ENCODE measurements around the gene ZNF600.
"Not testable (repeated sequence)": the region's sequence is repeated elsewhere in the genome, so short reads cannot be mapped to it uniquely, and the experiment has no call there.

Gene ZNF600

DNA sequence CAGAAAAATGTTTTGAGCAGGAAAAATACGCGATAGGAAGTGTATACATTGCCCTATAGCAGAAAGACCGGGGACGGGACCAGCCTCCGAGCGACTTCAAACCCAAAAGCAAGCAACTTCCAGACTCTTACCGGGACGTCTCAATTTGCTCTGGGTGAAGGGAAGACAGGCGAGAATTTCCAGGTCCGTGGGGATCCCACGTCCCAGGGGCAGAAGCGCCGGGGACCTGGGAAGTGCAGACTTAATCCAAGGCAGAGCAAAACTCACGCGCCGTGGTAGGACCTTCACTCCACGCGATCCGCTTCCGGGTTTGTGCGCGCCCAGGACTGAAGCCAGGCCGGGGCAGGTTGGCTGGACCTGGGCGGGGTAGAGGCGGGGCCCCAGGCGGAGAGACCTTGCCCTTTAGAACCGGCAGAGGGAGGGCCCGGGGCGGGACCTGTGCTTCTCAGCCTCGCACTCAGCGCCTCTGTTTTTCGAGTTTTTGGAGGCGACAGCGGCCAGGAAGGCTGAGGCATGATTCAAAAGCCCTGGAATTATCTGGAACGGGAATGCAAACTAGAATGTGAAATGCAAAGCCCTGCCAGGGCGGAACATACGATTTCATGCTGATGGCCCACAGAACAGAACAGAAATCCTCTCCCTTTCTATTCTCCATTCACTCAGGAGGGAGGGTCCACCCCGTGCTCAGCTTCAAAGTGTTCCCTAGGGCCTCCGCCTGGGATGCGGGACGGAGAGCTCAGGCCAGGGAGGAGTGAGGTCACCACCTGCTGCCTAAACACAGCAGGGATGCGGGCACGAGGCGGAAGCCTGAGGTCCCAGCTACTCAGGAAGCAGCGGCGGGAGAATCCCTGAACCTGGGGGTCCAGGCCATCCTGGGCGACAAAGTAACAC, at the start of gene ZNF600:
Gene ZNF600, minus strand, starts transcription at position 328 of the 891 bp plus-strand sequence. CDS start 7,903 bp downstream, outside the sequence.
- peak within 1 kb of the TSS; percentile 68 for H3K4me3 ChIP-seq (ENCODE audit: low read depth, low read length)
- TF ChIP-seq, protein P1, sequence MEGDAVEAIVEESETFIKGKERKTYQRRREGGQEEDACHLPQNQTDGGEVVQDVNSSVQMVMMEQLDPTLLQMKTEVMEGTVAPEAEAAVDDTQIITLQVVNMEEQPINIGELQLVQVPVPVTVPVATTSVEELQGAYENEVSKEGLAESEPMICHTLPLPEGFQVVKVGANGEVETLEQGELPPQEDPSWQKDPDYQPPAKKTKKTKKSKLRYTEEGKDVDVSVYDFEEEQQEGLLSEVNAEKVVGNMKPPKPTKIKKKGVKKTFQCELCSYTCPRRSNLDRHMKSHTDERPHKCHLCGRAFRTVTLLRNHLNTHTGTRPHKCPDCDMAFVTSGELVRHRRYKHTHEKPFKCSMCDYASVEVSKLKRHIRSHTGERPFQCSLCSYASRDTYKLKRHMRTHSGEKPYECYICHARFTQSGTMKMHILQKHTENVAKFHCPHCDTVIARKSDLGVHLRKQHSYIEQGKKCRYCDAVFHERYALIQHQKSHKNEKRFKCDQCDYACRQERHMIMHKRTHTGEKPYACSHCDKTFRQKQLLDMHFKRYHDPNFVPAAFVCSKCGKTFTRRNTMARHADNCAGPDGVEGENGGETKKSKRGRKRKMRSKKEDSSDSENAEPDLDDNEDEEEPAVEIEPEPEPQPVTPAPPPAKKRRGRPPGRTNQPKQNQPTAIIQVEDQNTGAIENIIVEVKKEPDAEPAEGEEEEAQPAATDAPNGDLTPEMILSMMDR (IDR thresholded peaks at IDR 0.05; ENCODE audit: low read depth, low read length) = 0 out of 2 replicates have a peak, but pooled peaks have one; percentile 7

DNA sequence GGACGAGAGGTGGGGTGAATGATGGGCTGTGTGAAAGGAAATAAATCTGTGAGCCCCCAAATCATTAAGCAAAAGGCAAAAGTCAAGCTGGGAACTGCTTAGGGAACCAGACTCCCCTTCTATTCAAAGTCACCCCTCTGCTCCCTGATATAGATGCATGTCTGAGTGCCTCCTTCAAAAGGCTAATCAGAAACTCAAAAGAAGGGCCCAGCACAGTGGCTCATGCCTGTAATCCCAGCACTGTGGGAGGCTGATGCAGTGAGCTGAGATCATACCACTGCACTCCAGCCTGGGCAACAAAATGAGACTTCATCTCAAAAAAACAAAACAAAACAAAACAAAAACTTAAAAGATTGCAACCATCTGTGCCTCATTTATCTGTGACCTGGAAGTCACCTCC, 47.7 kb upstream of the ZNF600 start:
- H3K4me3 ChIP-seq (ENCODE audit: low read depth, low read length) = not testable (repeated sequence)

DNA sequence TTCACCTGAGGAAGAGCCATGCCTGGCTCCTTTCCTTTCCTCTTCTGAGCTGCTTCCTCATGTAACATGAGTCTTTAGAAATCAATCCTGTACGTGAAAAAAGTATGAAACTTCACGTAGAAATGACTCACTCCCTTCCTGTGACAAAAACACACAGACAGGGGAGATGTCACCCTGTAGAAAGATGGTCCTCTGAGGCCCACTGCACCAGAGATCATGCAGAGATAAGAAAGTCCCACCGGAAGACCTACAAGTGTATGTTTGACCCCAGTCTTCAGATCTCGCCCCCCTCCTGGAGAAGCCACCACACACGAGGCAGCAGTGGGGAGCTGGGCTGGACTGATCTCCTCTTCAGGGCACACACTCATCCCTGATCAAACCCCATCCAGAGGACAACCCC, 47.0 kb upstream of the ZNF600 start:
- H3K4me3 ChIP-seq (ENCODE audit: low read depth, low read length) = not testable (repeated sequence)

DNA sequence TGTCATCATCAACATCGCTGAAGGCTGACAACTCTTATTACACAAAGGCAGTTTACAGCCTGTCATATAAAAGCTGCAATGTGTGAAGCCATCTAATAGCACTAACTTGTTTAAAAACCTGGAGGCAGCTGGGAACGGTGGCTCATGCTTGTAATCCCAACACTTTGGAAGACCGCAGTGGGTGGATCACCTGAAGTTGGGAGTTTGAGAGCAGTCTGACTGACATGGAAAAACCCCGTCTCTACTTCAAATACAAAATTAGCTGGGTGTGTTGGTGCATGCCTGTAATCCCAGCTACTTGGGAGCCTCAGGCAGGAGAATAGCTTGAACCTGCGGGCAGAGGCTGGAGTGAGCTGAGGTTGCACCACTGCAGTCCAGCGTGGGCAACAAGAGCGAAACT, 43.3 kb upstream of the ZNF600 start:
- H3K4me3 ChIP-seq (ENCODE audit: low read depth, low read length) = not testable (repeated sequence)

DNA sequence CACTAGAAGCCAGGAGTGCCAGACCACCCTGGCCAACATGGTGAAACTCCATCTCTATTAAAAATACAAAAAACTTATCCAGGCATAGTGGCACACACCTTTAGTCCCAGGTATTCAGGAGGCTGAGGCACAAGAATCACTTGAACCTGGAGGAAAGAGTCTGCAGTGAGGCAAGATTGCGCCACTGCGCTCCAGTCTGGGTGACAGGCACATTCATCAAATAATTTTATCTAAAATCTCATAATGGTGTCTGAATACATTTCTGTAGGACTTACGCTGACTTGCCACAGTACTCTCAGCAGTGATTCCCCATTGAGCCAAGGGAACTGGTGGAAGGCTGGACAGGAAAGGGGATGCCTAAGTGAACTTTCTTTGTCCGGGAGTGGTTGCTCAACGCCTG, 39.2 kb upstream of the ZNF600 start:
- TF ChIP-seq, protein P1 (IDR thresholded peaks at IDR 0.05; ENCODE audit: low read depth, low read length) = no peak
- no peak overlapping the region for H3K4me3 ChIP-seq (ENCODE audit: low read depth, low read length)

DNA sequence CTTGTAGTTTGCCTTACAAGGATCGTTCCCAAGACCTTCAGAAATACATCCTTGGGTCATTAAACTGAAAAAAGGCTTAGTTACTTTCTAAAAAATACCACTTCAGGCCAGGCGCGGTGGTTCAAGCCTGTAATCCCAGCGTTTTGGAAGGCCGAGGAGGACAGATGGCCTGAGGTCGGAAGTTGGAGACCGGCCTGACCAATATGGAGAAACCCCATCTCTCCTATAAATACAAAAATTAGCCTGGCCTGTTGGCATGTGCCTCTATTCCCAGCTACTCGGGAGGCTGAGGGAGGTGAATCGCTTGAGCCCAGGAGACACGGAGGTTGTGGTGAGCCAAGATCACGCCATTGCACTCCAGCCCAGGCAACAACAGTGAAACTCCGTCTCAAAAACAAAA, 37.1 kb upstream of the ZNF600 start:
- no peak overlapping the region for H3K4me3 ChIP-seq (ENCODE audit: low read depth, low read length)
- TF ChIP-seq, protein P1 (IDR thresholded peaks at IDR 0.05; ENCODE audit: low read depth, low read length) = no peak

DNA sequence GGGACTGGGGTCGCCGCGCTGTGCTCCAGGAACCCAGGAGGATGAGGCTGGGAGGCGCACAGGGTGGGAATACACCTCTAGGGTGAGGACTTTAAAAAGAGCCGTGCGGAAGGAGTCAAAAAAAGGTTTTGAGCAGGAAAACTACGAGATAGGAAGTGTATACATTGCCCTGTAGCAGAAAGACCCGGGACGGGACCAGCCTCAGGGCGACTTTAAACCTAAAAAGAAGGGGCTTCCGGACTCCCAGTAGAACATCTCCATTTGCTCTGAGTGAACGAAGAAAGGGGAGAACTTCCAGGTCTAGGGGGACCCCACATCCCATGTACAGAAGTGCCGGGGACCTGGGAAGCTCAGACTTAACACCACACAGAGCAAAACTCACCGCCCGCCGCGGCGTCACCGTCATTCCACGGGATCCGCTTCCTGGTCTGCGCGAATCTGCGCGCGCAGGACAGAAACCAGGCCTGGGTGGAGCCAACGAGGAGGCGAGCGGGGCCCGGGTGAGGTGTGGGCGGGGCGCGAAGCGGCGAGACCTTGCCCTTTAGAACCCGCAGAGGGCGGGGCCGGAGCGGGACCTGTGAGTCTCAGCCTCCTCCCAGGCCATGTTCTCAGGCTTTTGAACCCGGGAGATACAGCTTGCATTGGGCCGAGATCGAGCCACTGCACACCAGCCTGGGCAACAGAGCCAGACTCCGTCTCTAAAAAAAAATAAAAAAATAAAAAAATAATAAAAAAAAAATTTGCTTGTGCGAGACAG, 34.8 kb upstream of the ZNF600 start, which contains the start of gene ZNF28:
Gene ZNF28, minus strand, starts transcription at position 430 of the 757 bp plus-strand sequence. CDS start 3,675 bp downstream, outside the sequence.
- peak within 1 kb of the TSS; percentile 72 for H3K4me3 ChIP-seq (ENCODE audit: low read depth, low read length)

DNA sequence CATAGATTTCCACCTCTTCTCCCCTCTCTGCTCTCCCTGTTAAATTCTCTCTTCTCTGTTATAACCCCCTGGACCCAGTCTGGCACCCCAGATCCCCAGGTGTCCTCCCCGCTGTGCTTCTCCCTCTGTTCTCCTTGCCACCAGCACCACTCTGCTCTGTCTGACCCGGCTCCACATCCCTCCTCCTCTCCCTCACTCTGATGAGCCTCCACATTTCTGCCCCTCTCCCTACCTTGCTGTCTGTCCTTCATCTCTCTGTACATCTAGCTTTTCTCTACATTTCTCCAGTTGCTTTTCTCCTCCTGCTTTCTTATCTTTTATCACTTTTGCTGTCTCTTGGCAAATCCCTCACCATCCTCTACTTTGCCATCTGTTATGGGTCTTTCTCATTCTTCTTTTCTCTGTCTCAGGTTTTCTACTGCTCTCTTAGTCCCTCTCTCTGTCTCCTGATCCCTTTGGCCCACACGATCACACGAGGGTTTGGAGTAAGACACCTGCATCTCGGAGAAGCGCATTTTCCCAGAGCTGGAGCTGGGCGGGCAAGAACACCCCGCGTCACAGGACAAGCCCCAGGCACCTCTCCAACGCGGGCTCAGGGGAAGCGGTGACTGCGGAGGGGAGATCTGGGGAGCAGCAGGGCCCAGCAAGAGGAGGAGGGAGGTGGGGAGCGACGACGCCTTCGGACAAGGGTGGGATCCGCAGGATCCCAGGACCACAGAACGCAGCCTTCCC, 34.0 kb upstream of the ZNF600 start:
- H3K4me3 ChIP-seq (ENCODE audit: low read depth, low read length) = peak overlapping the region; percentile 72

DNA sequence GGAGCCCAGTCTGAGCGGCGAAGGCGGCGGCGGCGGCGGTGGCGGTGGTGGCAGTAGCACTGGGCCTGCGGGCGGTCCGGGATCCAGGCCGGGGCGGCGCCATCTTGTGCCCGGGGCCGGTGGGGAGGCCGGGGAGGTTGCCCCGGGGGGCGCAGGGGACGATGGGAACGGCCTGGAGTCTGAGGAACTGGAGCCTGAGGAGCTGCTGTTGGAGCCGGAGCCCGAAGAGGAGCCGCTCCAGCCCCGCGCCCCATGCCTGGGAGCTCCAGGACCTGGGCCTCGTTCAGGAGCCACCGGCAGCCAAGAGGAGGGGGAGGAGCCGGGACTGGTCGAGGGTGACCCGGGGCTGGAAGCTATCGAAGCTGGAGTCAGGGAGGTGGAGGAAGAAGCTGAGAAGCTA, 23.2 kb upstream of the ZNF600 start:
- TF ChIP-seq, protein P1 (IDR thresholded peaks at IDR 0.05; ENCODE audit: low read depth, low read length) = no peak

DNA sequence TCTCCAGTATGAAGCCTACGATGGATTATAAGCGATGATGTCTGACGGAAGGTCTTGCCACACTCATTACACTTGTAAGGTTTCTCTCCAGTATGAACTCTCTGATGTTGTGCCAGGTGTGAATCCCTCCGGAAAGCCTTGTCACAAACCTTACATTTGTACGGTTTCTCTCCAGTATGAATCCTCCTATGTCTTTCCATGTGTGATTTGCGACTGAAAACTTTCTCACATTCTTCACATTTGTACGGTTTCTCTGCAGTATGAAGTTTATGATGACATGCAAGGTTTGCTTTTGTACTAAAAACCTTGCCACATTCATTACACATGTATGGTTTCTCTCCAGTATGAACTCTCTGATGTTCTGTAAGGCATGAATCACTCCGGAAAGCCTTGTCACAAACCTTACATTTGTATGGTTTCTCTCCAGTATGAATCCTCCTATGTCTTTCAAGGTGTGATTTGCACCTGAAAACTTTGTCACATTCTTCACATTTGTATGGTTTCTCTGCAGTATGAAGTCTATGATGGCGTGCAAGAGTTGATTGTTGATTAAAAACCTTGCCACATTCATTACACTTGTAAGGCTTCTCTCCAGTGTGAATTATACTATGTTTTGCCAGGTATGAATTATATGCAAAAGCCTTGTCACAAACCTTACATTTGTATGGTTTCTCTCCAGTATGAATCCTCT, 13.5 kb upstream of the ZNF600 start:
- H3K4me3 ChIP-seq (ENCODE audit: low read depth, low read length) = not testable (repeated sequence)

More for the DNA sequence above, 23.2 kb upstream of the ZNF600 start:
- no peak overlapping the region for H3K4me3 ChIP-seq (ENCODE audit: low read depth, low read length)
